ENCODE results near the gene GPBP1.
"Not testable (repeated sequence)": the region's sequence is repeated elsewhere in the genome, so short reads cannot be mapped to it uniquely, and the experiment has no call there.

Gene GPBP1

DNA sequence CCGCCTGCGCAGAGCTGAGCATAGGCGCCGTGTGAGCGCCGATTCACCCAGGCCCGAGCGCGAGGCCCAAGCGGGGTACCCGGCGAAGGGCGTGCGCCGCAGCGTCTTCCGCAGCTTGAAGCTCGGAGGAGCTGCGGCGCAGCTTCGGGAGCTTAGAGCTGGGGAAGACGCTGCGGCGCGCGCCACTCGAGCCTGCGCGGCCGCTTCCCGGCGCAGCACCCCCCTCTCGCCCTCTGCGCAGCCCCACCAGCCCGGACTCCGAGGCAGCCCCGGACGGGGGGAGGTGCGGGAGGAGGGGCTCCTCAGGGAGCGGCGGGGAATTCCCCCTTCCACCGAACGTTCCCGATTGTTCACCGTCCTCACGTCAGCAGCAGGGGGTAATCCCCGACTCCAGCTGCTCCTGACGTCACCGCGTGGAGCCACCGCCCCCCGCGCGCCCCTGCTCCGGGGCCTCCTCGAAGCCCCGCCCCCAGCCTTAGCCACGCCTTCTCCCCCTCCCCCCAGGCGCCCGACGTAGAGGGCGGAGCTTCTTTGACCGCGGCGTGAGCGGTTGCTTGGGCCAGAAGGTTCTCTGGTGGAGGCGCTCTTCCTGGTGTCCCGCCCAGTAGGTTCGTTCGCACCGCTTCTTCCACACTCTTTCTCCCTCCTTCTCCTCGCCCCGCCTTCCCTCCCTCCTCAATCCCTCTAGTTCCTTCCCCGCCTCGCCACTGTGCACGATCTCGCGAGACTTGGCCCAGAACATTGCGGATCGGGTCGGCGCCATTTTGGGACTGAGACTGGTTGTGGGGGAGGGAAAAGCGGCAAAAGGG, at the start of gene GPBP1:
Gene GPBP1, plus strand, starts transcription at position 741 of the 809 bp plus-strand sequence. CDS start 40,072 bp downstream, outside the sequence.
- DNase-seq, result peak; percentile 98 to 99

DNA sequence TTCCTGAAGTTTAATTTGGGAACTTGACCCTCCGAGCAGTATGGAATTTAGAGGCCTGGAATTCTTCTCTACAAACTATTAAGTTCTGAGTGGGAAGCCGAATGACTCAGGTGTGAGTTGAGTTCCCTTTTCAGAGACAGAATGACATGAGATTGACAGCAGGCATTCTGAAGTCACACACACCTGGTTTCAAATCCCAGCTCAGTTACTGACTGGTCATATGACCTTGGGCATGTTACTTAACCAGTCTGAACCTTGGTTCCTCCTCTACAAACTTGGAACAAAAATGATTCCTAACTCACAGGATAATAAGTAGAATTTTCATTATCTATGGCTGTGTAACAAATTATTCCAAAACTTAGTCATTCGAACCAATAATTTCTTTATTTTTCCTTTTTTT, 45.5 kb upstream of the GPBP1 start:
- no peak for DNase-seq

- DNase-seq, result no peak
Observed at GRCh38 chr5:57133574-57133973, 40.3 kb upstream of the GPBP1 start.

DNA sequence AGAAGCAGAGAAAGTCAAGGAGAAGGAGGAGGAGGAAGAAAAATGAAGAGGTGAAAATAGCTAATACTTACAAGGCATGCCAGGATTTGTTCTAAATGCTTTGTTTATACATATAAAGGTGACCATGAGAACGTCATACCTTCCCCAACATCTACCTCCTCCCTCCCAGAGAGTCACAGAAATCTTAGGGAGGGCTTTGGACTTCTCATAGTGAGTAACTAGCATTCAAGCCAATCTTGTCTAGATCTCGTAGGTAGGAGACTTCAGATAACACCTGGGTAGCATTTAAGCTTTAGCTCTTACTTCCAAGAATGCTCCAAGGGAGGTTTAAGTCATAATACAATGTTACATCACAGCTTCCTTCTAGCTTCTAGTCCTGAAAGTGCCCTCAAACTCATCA, 36.5 kb upstream of the GPBP1 start:
- no peak for DNase-seq

DNA sequence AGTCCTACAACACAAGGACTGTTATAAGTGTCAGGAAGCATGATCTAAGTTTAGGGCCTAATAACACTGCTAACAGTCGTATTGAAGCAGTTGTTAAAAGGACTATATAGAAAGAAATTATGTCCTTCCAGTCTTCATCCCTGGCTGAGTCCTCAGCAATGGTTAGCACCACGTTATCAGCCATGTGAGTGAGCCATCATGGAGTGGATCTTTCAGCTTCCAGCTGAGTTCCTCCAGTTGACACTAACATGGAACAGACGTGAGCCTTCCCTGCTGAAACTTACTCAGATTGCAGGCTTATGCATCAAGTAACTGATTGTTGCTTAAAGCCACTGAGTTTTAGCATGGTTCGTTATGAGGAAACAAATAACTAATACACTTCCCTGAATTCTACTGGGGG, 21.5 kb upstream of the GPBP1 start:
- no peak for DNase-seq

- DNase-seq, result no peak
Observed at GRCh38 chr5:57155033-57155432, 18.8 kb upstream of the GPBP1 start.

GRCh38 chr5:57157131-57157530, 16.7 kb upstream of the GPBP1 start:
- DNase-seq, result no peak

DNA sequence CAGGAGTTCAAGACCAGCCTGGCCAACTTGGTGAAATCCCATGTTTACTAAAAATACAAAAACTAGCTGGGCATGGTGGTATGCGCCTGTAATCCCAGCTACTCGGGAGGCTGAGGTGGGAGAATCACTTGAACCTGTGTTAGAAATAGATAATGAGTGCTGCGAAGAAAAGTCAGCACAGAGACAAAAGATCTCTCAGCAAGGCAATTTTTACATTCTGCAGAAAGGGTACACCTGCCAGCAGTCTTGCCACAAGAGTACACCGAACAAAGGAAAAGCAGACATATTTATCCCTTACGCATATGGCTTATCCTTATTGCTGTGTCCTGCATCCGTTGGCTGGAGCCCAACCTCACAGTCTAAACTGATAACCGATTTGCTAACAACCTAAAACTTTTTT, 16.2 kb upstream of the GPBP1 start:
- no peak for DNase-seq

DNA sequence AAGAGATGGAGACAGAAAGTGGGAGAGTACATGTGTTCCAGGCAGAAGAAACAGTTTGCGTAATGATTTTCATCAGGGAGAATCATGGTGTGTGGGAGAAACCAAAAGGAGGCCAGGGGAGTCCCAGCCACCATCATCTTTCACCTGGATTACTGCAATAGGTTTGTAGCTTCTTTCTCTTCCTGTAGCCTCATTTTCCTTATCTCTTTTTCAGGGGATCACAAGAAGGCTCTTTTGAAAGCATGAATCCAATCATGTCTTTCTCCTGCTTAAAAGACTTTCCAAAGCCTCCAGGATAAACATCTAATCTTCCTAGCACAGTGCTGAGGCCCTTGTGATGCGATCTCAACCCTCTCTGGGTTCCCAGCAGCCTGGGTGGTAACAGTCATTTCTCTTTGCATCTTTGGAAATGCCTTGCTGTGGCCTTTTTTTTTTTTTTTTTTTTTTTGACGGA, 10.3 kb upstream of the GPBP1 start:
- DNase-seq, result no peak

DNA sequence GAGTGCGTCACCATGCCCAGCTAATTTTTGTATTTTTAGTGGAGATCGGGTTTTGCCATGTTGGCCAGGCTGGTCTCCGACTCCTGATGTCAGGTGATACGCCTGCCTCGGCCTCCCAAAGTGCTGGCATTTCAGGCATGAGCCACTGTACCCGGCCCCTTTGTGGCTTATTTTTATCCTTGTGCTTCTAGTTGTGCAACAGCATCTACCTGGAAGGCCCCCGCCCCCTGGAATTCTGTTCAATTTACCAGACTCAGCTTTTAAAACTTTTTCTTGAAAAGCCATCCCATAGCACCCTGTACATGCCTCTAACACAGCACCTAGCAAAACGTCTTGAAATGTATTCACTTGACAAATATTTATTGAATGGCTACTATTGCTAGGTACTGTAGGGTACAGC, 9.7 kb upstream of the GPBP1 start:
- no peak for DNase-seq

DNA sequence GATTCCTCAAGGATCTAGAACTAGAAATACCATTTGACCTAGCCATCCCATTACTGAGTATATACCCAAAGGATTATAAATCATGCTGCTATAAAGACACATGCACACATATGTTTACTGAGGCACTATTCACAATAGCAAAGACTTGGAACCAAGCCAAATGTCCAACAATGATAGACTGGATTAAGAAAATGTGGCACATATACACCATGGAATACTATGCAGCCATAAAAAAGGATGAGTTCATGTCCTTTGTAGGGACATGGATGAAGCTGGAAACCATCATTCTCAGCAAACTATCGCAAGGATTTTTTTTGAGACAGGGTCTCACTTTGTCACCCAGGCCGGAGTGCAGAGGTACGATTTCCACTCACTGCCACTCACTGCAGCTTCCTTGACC, 8.7 kb upstream of the GPBP1 start:
- DNase-seq, result not testable (repeated sequence)

DNA sequence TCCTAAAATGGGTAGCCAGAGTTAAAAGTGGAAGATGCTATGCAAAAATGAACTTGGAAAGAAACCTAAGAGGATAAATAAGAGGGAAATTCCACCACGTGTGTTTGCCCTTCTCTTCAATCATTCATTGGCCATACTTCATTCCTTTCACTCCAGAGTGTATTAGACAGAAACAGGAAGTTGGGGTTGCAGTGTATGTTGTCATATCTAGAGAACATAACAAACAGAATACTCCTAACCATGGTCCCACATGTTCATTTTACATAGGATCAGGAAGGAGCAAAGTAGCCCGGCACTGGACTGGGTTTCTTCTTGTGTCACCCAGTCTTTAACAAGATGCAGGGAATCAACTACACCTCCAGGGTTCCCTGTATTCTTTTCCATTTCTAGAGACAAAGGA, 7.6 kb upstream of the GPBP1 start:
- DNase-seq, result no peak

DNA sequence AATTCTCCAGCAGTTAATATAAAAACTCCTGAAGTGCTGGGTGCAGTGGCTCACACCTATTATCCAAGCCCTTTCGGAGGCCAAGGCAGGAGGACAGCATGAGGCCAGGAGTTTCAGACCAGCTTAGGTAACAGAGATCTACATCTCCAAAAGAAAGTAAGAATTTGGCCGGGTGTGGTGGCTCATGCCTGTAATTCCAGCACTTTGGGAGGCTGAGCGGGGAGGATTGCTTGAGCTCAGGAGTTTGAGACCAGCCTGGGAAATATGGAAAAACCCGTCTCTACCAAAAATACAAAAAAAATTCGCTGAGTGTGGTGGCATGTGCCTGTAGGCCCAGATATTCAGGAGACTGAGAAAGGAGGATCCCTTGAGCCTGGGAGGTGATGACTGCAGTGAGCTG, 6.7 kb upstream of the GPBP1 start:
- no peak for DNase-seq

DNA sequence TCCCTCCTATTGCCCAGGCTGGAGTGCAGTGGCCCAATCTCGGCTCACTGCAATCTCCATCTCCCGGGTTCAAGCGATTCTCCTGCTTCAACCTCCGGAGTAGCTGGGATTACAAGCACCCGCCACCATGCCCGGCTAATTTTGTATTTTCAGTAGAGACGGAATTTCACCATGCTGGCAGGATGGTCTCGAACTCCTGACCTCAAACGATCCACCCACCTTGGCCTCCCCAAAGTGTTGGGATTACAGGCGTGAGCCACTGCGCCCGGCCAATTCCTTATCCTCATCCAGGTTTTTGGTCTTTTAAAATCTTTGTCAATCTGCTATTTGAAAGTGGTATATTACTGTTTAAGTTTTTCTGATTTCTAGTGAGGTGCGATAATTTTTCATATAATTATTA, 3.7 kb upstream of the GPBP1 start:
- DNase-seq, result not testable (repeated sequence)

DNA sequence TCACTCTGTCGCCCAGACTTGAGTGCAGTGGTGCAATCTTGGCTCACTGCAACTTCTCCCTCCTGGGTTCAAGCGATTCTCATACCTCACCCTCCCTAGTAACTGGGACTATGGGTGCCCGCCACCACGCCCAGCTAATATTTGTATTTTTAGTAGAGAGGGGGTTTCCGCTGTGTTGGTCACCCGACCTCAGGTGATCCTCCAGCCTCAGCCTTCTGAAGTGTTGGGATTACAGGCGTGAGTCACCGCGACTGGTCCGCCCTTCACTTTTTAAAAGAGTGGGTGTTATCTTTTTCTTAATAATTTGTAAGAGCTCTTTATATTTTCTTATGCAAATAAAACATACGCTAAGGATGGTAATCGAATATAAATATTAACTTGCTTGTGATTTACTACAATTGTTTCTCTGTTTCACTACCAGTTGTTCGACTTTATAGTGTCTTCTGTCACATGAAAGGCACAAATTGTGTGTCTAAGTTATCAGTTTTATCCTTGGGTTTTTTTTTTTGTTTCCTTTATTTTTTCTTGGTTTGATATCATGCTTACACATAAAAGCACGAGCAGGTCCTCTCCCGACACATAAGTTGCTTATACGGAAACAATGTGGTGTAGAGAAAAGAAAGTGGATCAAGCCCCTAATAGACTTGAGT, 1.9 kb upstream of the GPBP1 start:
- DNase-seq, result no peak

GRCh38 chr5:57172466-57173318, 1.2 kb upstream of the GPBP1 start:
- DNase-seq, result peak; percentile 28 to 32

GRCh38 chr5:57174128-57174889, 450 bp downstream of the GPBP1 start:
- peak; percentile 3 to 59 for DNase-seq

DNA sequence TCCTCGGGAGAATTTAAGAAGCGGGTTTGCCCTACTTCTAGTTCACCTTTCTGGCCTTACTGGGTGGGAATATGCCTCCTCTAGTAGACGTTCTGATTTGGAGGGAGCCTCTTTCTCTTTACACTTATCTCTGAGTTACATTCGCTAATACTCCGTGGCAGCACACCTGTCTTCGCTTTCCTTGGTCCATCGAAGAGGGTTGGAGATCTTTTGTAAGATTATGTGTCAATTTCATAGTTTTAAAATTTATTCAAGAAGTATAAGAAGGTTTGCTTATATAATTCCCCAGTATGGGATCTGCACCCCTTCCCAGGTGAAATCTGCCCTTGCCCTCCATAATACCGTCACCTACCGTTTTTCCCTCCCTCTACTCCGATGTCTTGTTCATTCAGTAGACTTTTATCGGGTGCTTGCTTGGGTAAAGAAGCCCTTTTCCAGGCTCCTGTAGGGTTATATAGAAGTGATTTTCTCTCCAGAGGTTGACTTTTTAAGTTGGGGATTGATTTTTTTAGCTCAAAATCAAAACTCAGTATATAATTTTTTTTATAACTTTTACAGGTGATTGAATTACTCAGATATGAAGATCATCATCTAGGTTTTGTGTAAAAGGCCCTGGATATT, 1.1 kb downstream of the GPBP1 start:
- peak in 1 of 2 experiments; percentile 45 for DNase-seq

GRCh38 chr5:57175551-57176309, 1.9 kb downstream of the GPBP1 start:
- no peak for DNase-seq

DNA sequence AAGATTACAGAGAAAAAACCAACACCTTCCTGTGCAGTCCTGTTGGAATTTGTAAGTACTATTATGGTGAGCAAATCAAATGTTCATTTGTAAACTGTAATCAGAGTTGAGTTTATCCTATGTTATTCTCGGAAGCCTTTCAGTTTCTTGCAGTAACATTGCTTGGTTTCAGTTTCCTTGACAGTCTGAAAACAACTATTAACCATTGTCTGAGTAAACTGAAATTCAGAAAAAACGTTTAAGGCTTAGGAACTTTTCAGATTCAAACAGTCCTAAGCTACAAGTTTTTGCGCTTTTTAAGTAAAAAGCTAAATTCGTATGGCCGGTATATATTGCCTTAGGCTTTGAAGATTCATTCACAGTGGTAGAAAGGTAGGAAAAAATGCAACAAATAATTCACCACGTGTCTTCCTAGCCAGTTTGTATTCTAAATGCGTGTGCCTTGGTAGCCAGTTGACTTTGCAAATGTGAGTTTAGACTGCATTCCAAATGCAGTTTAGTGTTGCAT, 2.5 kb downstream of the GPBP1 start:
- peak in 1 of 2 experiments; percentile 1 for DNase-seq

Data from NCI-H524 (cell line).